ENCODE measurements around the gene ATXN7L3.

ATXN7L3 gene

DNA sequence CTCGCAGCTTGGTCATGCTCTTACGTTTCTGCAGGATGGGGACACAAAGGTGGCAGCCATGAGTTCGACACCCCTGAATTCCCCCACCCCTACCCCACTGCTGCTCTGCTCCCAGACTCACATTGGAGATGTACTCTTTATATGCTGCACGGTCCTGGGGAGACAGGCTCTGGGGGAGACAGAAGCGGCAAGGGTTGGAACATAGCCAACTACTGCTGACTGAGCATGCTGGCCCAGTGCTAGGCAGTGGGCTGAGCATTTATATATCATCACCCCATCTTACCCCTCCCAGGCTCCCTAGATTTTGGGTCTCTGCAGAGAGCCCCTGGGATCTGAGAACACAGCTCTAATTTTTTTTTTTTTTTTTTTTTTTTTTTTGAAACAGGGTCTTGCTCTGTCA lies 8.1 kb upstream of the ATXN7L3 start:
- DNase-seq: no peak
- TF ChIP-seq, protein P1, sequence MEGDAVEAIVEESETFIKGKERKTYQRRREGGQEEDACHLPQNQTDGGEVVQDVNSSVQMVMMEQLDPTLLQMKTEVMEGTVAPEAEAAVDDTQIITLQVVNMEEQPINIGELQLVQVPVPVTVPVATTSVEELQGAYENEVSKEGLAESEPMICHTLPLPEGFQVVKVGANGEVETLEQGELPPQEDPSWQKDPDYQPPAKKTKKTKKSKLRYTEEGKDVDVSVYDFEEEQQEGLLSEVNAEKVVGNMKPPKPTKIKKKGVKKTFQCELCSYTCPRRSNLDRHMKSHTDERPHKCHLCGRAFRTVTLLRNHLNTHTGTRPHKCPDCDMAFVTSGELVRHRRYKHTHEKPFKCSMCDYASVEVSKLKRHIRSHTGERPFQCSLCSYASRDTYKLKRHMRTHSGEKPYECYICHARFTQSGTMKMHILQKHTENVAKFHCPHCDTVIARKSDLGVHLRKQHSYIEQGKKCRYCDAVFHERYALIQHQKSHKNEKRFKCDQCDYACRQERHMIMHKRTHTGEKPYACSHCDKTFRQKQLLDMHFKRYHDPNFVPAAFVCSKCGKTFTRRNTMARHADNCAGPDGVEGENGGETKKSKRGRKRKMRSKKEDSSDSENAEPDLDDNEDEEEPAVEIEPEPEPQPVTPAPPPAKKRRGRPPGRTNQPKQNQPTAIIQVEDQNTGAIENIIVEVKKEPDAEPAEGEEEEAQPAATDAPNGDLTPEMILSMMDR (IDR thresholded peaks at IDR 0.05): no peak
- Histone ChIP-seq H3K27me3 (no peaks in the 10 kb centered on the region), H3K4me3 (no peak overlapping the region), H3K36me3 (peaks cover 40 to 63% (median 42%) of the 10 kb centered on the region in 3 donors), H3K27ac (no peak overlapping the region), H3K9me3 (no peaks in the 10 kb centered on the region), H3K4me1 (peaks cover 6 to 19% (median 12%) of the 10 kb centered on the region in 4 donors)
- intact Hi-C loops (cut with DNase I; ENCODE audit: low total_unique reads): loop anchor here (10.0 kb wide), 1 partner anchor 297 kb away; the partner anchor contains the start of gene GPATCH8

DNA sequence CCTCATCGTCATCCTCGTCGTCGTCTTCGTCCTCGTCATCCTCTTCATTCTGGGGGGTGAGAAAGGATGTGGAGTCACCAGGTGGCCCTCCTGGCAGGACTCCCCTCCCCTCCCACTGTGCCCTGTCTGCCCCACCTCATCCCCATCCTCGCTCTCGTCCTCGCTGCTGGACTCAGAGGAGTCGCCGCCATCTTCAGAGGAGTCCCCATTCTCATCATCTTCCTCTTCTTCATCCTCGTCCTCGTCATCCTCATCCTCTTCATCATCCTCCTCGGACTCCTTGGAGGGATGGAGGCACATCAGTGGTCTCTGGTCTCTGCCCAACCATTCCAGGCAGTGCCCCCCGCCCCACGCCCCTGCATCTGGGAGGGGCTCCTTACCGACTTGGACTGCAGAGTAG lies 7.6 kb upstream of the ATXN7L3 start:
- Histone ChIP-seq H3K36me3 (peaks cover 40 to 59% (median 42%) of the 10 kb centered on the region in 3 donors), H3K4me3 (no peak overlapping the region), H3K4me1 (peaks cover 6 to 15% (median 12%) of the 10 kb centered on the region in 4 donors), H3K9me3 (no peaks in the 10 kb centered on the region), H3K27ac (no peak overlapping the region), H3K27me3 (no peaks in the 10 kb centered on the region)
- intact Hi-C loops (cut with DNase I; ENCODE audit: low total_unique reads): loop anchor here (10.0 kb wide), 1 partner anchor 297 kb away; the partner anchor contains the start of gene GPATCH8
- TF ChIP-seq, protein P1 (IDR thresholded peaks at IDR 0.05): no peak
- DNase-seq: no peak

DNA sequence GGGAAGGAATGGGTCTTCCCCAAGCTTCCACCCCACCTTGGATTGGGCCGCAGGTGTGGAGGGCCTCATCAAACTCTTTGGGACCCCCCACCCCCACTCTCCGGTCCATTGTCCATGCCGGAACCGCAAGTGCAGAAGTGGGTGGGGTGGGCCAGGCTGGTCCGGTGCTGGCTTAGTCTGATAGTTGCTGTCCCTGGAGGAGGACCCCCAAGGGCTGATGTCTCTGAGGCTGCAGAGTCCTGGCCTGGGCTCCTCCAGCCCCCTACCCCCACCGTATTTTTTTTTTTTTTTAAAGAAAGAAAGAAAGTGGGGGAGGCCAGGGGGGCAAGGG lies 7.1 kb upstream of the ATXN7L3 start:
- H3K36me3 ChIP-seq: peaks cover 40 to 54% (median 42%) of the 10 kb centered on the region in 3 donors
- intact Hi-C loops (cut with DNase I; ENCODE audit: low total_unique reads): loop anchor here (10.0 kb wide), 1 partner anchor 298 kb away; the partner anchor contains the start of gene GPATCH8
- H3K4me3 ChIP-seq: no peak overlapping the region
- H3K27me3 ChIP-seq: no peaks in the 10 kb centered on the region
- no peaks in the 10 kb centered on the region for H3K9me3 ChIP-seq
- H3K27ac ChIP-seq: no peak overlapping the region
- H3K4me1 ChIP-seq: peaks cover 6 to 13% (median 11%) of the 10 kb centered on the region in 4 donors
- DNase-seq: no peak
- TF ChIP-seq, protein P1 (IDR thresholded peaks at IDR 0.05): no peak

DNA sequence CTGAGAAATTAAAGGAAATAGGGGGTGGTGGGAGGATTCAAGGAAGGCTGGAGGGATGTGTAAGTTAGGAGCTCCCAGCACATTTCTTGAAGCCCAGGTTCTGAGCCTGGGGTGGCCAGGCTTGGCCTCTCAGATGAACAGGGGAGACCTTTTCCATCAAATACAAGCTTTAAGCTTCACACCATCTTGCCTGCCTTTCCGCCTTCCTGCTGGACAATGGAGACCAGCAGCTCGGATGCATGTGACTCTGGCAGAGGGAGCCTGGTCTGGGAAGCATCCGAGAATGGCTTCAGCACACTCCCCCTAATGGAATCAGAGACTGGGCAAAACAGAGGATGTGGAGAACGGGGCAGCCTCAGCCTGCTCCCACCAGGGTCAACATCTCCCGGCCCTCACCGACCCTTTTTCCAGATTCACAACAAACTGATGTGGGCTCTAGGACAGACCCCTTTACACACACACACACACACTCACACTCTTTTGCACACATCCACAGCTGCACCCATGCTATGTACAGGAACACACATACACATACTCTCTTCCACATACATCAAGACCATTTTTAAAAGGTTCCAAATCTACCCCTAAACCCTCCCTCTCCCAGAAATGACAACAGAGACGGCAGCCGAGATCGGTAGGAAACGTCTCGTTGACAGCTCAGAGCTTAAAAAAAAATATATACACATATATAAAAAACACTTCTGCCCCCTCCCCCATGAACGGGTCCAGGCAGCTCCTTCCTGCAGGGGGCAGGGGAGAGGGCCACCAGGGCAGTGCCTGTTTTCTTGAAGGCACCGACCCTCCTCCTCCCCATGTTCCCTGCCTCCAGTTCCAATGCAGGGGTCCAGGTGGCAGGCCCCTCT lies 6.5 kb upstream of the ATXN7L3 start:
- TF ChIP-seq, protein P1 (IDR thresholded peaks at IDR 0.05): no peak
- Histone ChIP-seq H3K36me3 (peaks cover 36 to 48% (median 39%) of the 10 kb centered on the region in 3 donors), H3K27ac (no peak overlapping the region), H3K27me3 (no peaks in the 10 kb centered on the region), H3K4me1 (peaks cover 6 to 13% (median 11%) of the 10 kb centered on the region in 4 donors), H3K9me3 (no peaks in the 10 kb centered on the region), H3K4me3 (no peak overlapping the region)
- no peak for DNase-seq
- intact Hi-C loops (cut with DNase I; ENCODE audit: low total_unique reads): loop anchor here (10.0 kb wide), 1 partner anchor 299 kb away; the partner anchor contains the start of gene GPATCH8

DNA sequence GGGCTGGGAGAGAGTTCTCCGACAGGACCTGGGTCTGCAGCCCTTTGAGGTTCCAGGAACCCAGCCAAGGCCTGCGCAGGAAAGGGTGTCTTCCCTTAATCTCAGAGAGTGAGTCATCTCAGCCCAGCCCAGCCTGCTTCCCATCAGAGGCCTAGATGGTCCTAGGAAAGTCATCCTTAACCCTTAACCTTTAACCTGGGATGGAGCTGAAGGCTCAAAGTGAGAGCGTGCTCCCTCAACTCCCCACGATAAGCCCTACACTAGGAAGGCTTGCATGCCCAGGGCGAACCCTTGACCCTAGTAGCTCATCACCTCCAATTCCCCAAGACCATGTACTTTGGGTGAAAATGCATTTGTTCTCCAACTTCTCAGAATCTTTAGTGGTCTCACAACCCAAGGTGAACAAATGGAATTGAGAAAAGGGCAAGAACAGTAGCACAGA lies 4.8 kb upstream of the ATXN7L3 start:
- Histone ChIP-seq H3K36me3 (peaks cover 26 to 30% (median 29%) of the 10 kb centered on the region in 3 donors), H3K4me1 (peaks cover 0 to 4% (median 2%) of the 10 kb centered on the region in 4 donors), H3K9me3 (no peaks in the 10 kb centered on the region), H3K4me3 (no peak overlapping the region), H3K27me3 (no peaks in the 10 kb centered on the region), H3K27ac (no peak overlapping the region)
- TF ChIP-seq, protein P1 (IDR thresholded peaks at IDR 0.05): no peak
- intact Hi-C loops (cut with DNase I; ENCODE audit: low total_unique reads): loop anchor here (10.0 kb wide), 1 partner anchor 300 kb away; the partner anchor contains the start of gene GPATCH8
- no peak for DNase-seq
